ENCODE measurements around the gene HMGCL.
"Not testable (repeated sequence)": the region's sequence is repeated elsewhere in the genome, so short reads cannot be mapped to it uniquely, and the experiment has no call there.

HMGCL gene

DNA sequence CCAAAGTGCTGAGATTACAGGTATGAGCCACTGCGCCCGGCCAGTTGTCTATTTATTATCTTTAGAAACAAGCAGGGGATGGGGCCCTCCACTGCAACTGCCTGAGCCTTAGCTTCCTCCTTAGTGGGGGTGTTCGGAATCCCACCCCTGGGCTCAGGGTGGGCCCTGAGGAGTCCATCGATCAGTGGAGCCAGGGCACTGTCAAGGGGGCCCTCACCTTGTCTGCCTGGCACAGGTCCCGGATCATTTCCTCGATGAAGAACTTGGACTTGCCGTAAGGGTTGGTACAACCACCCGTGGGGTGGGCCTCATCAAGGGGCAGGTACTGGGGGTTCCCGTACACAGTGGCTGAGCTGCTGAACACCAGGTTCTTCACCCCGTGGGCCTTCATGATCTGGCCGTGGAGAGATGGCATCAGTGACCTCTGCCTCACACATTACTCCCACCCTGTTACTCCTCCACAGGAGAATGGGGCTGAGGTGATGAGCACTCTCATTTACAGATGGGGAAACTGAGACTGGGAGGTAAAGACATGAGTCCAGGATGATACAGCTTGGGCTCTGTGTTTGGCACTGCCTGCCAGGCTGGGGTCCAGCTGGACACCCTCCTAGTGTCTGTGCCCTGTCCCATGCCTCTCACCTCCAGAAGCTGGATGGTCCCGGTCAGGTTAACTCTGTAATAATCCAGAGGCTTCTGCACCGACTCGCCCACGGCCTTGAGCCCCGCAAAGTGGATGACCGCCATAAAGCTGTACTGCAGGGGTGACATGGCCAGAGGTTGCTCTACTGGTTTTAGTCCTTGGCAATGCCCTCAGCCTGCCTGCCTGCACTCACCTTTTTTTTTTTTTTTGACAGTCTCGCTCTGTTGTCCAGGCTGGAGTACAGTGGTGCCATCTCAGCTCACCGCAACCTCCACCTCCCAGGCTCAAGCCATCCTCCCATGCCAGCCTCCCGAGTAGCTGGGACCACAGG is 27.5 kb downstream of the HMGCL start:
- DNase-seq: no peak

GRCh38 chr1:23796466-23797271 is 28.6 kb downstream of the HMGCL start:
- DNase-seq: no peak

GRCh38 chr1:23795676-23796465 is 29.4 kb downstream of the HMGCL start:
- DNase-seq: no peak

- DNase-seq: not testable (repeated sequence)
These were observed 30.5 kb downstream of the HMGCL start for GRCh38 chr1:23794732-23795182.

DNA sequence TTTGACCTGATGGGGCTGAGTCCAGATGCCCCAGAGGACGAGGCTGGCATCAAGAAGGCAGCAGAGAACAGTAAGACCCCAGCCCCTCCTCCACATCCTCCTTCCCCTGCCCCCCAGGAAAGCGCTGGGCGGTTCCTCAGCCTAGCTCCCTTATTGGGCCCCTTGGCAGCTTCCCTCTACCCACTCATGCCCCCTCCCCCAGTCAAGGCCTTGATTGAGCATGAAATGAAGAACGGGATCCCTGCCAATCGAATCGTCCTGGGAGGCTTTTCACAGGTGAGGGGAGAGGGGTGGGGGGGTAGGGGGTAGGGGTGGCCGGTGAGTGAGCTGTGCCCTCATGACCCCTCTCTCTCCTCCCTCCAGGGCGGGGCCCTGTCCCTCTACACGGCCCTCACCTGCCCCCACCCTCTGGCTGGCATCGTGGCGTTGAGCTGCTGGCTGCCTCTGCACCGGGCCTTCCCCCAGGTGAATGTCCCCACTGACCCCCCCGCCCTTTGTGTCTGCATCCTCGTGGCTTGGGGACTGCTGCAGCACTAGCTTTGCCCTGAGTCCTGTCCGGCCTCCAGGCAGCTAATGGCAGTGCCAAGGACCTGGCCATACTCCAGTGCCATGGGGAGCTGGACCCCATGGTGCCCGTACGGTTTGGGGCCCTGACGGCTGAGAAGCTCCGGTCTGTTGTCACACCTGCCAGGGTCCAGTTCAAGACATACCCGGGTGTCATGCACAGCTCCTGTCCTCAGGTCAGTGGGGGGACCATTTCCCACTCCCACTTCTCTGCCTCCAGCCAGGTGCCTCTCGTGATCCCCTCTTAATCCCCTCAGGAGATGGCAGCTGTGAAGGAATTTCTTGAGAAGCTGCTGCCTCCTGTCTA is 31.1 kb downstream of the HMGCL start:
- no peak for DNase-seq

- DNase-seq: peak; percentile 50 to 57
These were observed 32.0 kb downstream of the HMGCL start for GRCh38 chr1:23793018-23793781.

- DNase-seq: no peak
These were observed 32.9 kb downstream of the HMGCL start for GRCh38 chr1:23792151-23792945.

DNA sequence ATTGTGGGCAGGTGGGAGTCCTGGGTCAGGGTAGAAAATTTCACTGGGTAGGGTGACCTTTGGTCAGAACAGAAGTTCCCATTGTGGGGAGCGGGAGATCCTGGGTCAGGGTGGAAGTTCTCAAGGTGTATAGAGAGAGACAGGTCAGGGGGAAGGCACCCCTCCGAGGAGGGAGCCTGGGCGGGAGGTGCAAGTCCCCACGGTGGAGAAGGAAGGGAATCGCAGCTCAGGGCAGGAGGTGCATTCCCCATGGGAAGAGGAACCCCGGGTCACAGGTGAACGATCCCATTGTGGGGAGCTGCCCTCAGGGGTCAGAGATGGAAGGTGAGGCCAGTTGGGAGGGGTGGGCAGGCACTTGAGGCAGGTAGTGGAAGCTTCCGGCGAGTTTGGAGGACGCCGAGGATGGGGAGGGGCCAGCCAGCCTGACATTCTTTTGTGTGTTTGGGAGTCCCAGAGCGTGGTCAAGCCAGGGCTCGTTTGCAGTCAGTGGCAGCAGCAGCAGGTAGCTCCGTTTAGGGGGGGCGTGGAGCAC is 33.6 kb downstream of the HMGCL start:
- peak; percentile 57 to 60 for DNase-seq

GRCh38 chr1:23790696-23791515 is 34.3 kb downstream of the HMGCL start, which contains the start of gene LYPLA2:
TSS of gene LYPLA2 (plus strand) at chr1:23791145. CDS start at chr1:23792683, 1,538 bp downstream.
- peak; percentile 89 to 91 for DNase-seq

- DNase-seq: no peak
These were observed 36.5 kb downstream of the HMGCL start for GRCh38 chr1:23788695-23789094.

DNA sequence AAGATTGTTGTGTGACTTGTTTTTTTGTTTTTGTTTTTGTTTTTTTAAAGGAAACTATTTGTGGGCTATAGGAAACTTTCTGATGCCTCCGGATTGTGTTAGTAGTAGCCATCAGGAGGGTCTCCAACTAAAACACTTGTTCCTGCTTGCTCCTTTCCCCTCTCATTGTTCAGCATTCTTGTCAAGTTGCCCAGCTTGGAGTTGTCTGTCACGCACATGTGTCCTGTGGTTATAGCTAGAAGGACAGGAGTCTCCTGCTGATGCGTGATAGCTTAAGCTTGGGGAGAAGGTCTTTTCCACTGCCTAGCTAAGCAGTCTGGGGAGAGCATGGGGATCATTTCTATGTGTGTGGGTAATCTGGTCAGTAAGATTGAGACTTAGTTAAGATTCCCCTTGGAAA is 37.5 kb downstream of the HMGCL start:
- DNase-seq: no peak

DNA sequence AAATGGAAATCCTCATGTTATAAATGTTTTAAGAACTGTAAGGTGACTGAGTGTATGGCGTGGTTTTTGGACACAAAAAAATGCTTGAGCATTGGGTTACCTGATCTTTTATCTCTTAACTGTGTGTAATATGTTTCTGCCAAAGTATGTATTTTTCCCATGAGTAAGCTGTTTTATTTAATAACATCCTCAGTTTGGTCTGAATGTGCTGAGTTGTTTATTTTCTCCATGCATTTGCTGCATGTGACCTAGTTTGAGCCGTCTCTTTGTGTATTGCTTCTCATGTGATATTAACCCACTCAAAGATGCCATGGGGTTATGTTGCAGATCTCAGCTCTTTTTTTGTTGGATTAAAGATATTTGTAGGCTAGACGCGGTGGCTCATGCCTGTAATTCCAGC is 40.4 kb downstream of the HMGCL start:
- no peak for DNase-seq

GRCh38 chr1:23783141-23783540 is 42.1 kb downstream of the HMGCL start:
- not testable (repeated sequence) for DNase-seq

DNA sequence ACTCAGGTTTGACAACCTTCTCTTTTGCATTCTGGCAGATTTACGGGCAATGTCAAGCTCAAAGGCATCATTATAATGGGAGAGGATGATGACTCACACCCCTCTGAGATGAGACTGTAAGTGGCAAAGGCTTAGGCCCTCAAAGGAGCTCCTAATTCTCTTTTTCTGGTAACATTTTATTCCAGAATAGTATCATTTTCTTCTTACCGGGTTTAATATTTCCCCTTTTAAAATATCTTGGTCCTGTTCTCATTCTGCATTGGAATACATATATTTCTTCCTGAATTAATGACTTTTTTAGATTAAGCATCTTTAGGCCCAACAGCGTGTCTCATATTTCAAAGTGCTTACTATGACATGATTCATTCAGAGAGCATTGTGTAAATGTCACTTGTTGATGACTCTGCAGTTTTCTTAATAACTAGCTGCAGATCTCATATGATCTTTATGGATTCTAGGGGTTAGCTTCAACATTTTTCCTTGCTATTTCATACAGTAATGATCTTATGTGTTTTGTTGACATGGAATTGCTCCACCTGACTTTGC is 45.3 kb downstream of the HMGCL start:
- DNase-seq: no peak

- peak; percentile 85 to 88 for DNase-seq
These were observed 47.0 kb downstream of the HMGCL start, which contains the start of gene PITHD1 for GRCh38 chr1:23777979-23778814. TSS of gene PITHD1 (plus strand) at chr1:23778418. CDS start at chr1:23778516, 98 bp downstream.

- no peak for DNase-seq
These were observed 49.0 kb downstream of the HMGCL start for GRCh38 chr1:23776217-23776616.

DNA sequence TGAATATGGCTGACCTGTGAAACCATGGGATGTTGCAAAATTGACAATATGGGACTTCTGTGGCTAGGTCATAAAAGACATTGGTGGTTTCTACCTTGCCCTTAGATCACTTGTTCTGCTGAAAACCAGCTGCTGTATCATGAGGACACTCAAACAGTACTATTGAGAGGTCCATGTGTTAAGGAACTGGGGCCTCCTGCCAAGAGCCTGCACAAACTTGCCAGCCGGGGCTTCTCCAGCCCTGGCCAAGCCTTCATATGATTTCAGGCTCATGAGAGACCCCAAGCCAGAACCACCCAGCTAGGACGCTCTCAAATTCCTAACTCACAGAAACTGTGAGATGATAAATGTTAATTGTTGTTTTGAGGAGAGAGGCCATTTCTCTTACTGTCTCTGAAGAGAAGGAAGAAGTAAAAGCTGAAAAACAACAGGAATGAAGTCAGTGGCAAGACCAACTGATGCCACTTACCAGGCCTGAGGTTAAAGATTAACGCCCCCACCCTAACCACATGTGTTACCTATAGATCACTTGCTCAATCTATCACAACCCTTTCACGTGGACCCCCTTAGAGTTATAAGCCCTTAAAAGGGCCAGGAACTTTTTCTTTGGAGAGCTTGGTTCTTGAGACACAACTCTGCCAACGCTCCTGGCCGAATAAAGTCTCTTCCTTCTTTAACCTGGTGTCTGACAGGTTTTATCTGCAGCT is 50.9 kb downstream of the HMGCL start:
- no peak for DNase-seq
